Measurements from ENCODE around the gene EEF1AKMT4.

Gene EEF1AKMT4

GRCh38 chr3:184249412-184250166, at the start of gene EEF1AKMT4:
Gene EEF1AKMT4 (plus strand): TSS chr3:184249672. CDS start chr3:184249695, 23 bp downstream.
- DNase-seq (ENCODE audit: low spot score): peak; percentile 97

GRCh38 chr3:184200825-184201224, 48.6 kb upstream of the EEF1AKMT4 start:
- DNase-seq (ENCODE audit: low spot score): no peak

GRCh38 chr3:184203526-184203925, 45.9 kb upstream of the EEF1AKMT4 start:
- no peak for DNase-seq (ENCODE audit: low spot score)

GRCh38 chr3:184209146-184209923, 40.1 kb upstream of the EEF1AKMT4 start:
- DNase-seq (ENCODE audit: low spot score): no peak

- DNase-seq (ENCODE audit: low spot score): no peak
Observed at GRCh38 chr3:184211297-184211696, 38.2 kb upstream of the EEF1AKMT4 start.

GRCh38 chr3:184211718-184212117, 37.8 kb upstream of the EEF1AKMT4 start:
- DNase-seq (ENCODE audit: low spot score): no peak

GRCh38 chr3:184218814-184219213, 30.7 kb upstream of the EEF1AKMT4 start:
- DNase-seq (ENCODE audit: low spot score): no peak

GRCh38 chr3:184222521-184222920, 27.0 kb upstream of the EEF1AKMT4 start:
- DNase-seq (ENCODE audit: low spot score): no peak

- no peak for DNase-seq (ENCODE audit: low spot score)
Observed at GRCh38 chr3:184223946-184224345, 25.5 kb upstream of the EEF1AKMT4 start.

- DNase-seq (ENCODE audit: low spot score): peak; percentile 77
Observed at GRCh38 chr3:184227481-184227935, 22.0 kb upstream of the EEF1AKMT4 start.

- no peak for DNase-seq (ENCODE audit: low spot score)
Observed at GRCh38 chr3:184228376-184229137, 20.9 kb upstream of the EEF1AKMT4 start.

GRCh38 chr3:184229394-184230080, 19.9 kb upstream of the EEF1AKMT4 start, which contains the start of gene VWA5B2:
Gene VWA5B2 (plus strand): TSS chr3:184229585. CDS start chr3:184230529, 944 bp downstream.
- DNase-seq (ENCODE audit: low spot score): peak; percentile 89

- no peak for DNase-seq (ENCODE audit: low spot score)
Observed at GRCh38 chr3:184230081-184230602, 19.3 kb upstream of the EEF1AKMT4 start.

GRCh38 chr3:184230603-184231528, 18.6 kb upstream of the EEF1AKMT4 start:
- DNase-seq (ENCODE audit: low spot score): no peak

- DNase-seq (ENCODE audit: low spot score): no peak
Observed at GRCh38 chr3:184231671-184232070, 17.8 kb upstream of the EEF1AKMT4 start.

GRCh38 chr3:184233127-184233843, 16.2 kb upstream of the EEF1AKMT4 start:
- no peak for DNase-seq (ENCODE audit: low spot score)

GRCh38 chr3:184234224-184234623, 15.2 kb upstream of the EEF1AKMT4 start:
- peak; percentile 82 for DNase-seq (ENCODE audit: low spot score)

- no peak for DNase-seq (ENCODE audit: low spot score)
Observed at GRCh38 chr3:184234671-184235380, 14.6 kb upstream of the EEF1AKMT4 start.

Data from AG20443 (cell line).